ENCODE data around the gene MTUS2. TPM values are rescaled to one million over a fixed set of nuclear protein-coding genes. Genes with fewer than 3 reads are reported as not detected.

MTUS2 gene
- polyA plus RNA-seq, 1 donor from 2014 or later: 4.4 TPM

GRCh38 chr13:29418026-29418425, 597.9 kb downstream of the MTUS2 start:
- no peak overlapping the region for H3K9ac ChIP-seq (ENCODE audit: low read length)

GRCh38 chr13:29421118-29421517, 601.0 kb downstream of the MTUS2 start:
- Histone ChIP-seq H2AFZ (ENCODE audit: low read depth, low read length) (no peak overlapping the region), H3K4me2 (ENCODE audit: low read length) (no peak overlapping the region), H3K79me2 (replicated peaks; ENCODE audit: insufficient read depth, low read length) (no peaks in the 10 kb centered on the region), H3F3A (ENCODE audit: insufficient read depth, low read length, poor library complexity, severe bottlenecking) (no peaks in the 10 kb centered on the region), H3K9me2 (ENCODE audit: insufficient read depth, low read length) (no peaks in the 10 kb centered on the region), H3K9ac (ENCODE audit: low read length) (no peak overlapping the region), H3K27ac (ENCODE audit: low read length) (no peak overlapping the region), H3K4me3 (ENCODE audit: low read length) (no peak overlapping the region), H3K36me3 (ENCODE audit: insufficient read depth, low read length) (no peaks in the 10 kb centered on the region), H3K27me3 (ENCODE audit: insufficient read depth, low read depth, low read length) (no peaks in the 10 kb centered on the region), H3K9me3 (ENCODE audit: low read length) (no peaks in the 10 kb centered on the region), H4K20me1 (ENCODE audit: insufficient read depth) (no peaks in the 10 kb centered on the region)
- TF ChIP-seq SMC3 (conservative IDR thresholded peaks at IDR 0.05; ENCODE audit: poor library complexity): no peak

More at GRCh38 chr13:29418026-29418425, 597.9 kb downstream of the MTUS2 start:
- H3K27ac ChIP-seq (ENCODE audit: low read length): no peak overlapping the region
- H3K79me2 ChIP-seq (replicated peaks; ENCODE audit: insufficient read depth, low read length): no peaks in the 10 kb centered on the region
- no peaks in the 10 kb centered on the region for H4K20me1 ChIP-seq (ENCODE audit: insufficient read depth)
- H3K4me3 ChIP-seq (ENCODE audit: low read length): no peak overlapping the region
- H3K9me3 ChIP-seq (ENCODE audit: low read length): no peaks in the 10 kb centered on the region
- H3K9me2 ChIP-seq (ENCODE audit: insufficient read depth, low read length): no peaks in the 10 kb centered on the region
- no peaks in the 10 kb centered on the region for H3F3A ChIP-seq (ENCODE audit: insufficient read depth, low read length, poor library complexity, severe bottlenecking)
- no peaks in the 10 kb centered on the region for H3K27me3 ChIP-seq (ENCODE audit: insufficient read depth, low read depth, low read length)
- H2AFZ ChIP-seq (ENCODE audit: low read depth, low read length): no peak overlapping the region
- H3K4me2 ChIP-seq (ENCODE audit: low read length): no peak overlapping the region
- no peaks in the 10 kb centered on the region for H3K36me3 ChIP-seq (ENCODE audit: insufficient read depth, low read length)
- TF ChIP-seq EZH2 (IDR thresholded peaks at IDR 0.05; ENCODE audit: borderline replicate concordance, insufficient read depth, low read length, poor library complexity, severe bottlenecking) (no peak), EP300 (conservative IDR thresholded peaks at IDR 0.05; ENCODE audit: poor library complexity, severe bottlenecking) (no peak), MXI1 (conservative IDR thresholded peaks at IDR 0.05; ENCODE audit: poor library complexity, severe bottlenecking) (no peak), SMC3 (conservative IDR thresholded peaks at IDR 0.05; ENCODE audit: poor library complexity) (no peak), TAF1 (IDR thresholded peaks at IDR 0.05; ENCODE audit: low read depth) (no peak), POLR2AphosphoS5 (IDR thresholded peaks at IDR 0.05) (no peak), RAD21 (conservative IDR thresholded peaks at IDR 0.05) (no peak), REST (IDR thresholded peaks at IDR 0.05; ENCODE audit: borderline replicate concordance) (no peak), CTCF (IDR thresholded peaks at IDR 0.05; ENCODE audit: poor library complexity, severe bottlenecking) (no peak)

- Histone ChIP-seq H3K36me3 (ENCODE audit: insufficient read depth, low read length) (no peaks in the 10 kb centered on the region), H3K79me2 (replicated peaks; ENCODE audit: insufficient read depth, low read length) (no peaks in the 10 kb centered on the region), H3F3A (ENCODE audit: insufficient read depth, low read length, poor library complexity, severe bottlenecking) (no peaks in the 10 kb centered on the region), H3K9me3 (ENCODE audit: low read length) (no peaks in the 10 kb centered on the region), H3K27ac (ENCODE audit: low read length) (no peak overlapping the region), H3K9ac (ENCODE audit: low read length) (no peak overlapping the region), H3K9me2 (ENCODE audit: insufficient read depth, low read length) (no peaks in the 10 kb centered on the region), H2AFZ (ENCODE audit: low read depth, low read length) (no peak overlapping the region), H3K4me2 (ENCODE audit: low read length) (no peak overlapping the region), H3K4me3 (ENCODE audit: low read length) (no peak overlapping the region), H4K20me1 (ENCODE audit: insufficient read depth) (no peaks in the 10 kb centered on the region), H3K27me3 (ENCODE audit: insufficient read depth, low read depth, low read length) (no peaks in the 10 kb centered on the region)
- TF ChIP-seq CTCF (IDR thresholded peaks at IDR 0.05; ENCODE audit: poor library complexity, severe bottlenecking) (no peak), REST (IDR thresholded peaks at IDR 0.05; ENCODE audit: borderline replicate concordance) (no peak), MXI1 (conservative IDR thresholded peaks at IDR 0.05; ENCODE audit: poor library complexity, severe bottlenecking) (no peak), EP300 (conservative IDR thresholded peaks at IDR 0.05; ENCODE audit: poor library complexity, severe bottlenecking) (no peak), SMC3 (conservative IDR thresholded peaks at IDR 0.05; ENCODE audit: poor library complexity) (no peak), EZH2 (IDR thresholded peaks at IDR 0.05; ENCODE audit: borderline replicate concordance, insufficient read depth, low read length, poor library complexity, severe bottlenecking) (no peak), RAD21 (conservative IDR thresholded peaks at IDR 0.05) (no peak), POLR2AphosphoS5 (IDR thresholded peaks at IDR 0.05) (no peak), TAF1 (IDR thresholded peaks at IDR 0.05; ENCODE audit: low read depth) (no peak)
These were observed 601.9 kb downstream of the MTUS2 start for GRCh38 chr13:29422015-29422414.

Measured in neural cell (in vitro differentiated cells).